Measurements from ENCODE around the gene PROCA1. TPM values are rescaled to one million over a fixed set of nuclear protein-coding genes. Genes with fewer than 3 reads are reported as not detected.

The PROCA1 gene
- total and polyA plus RNA-seq, 9 of the 15 experiments (the other 6 are each of a cell fraction or from before 2014, with no cell fraction given): 0.78 to 16.2 (median 5.6) TPM

- TF ChIP-seq CXXC5 (CRISPR knock-in tag; IDR thresholded peaks at IDR 0.05) (peak; percentile 84), ZNF121 (CRISPR knock-in tag; conservative IDR thresholded peaks at IDR 0.05) (0 out of 2 replicates have a peak, but pooled peaks have one; percentile 24), SUPT5H (IDR thresholded peaks at IDR 0.05) (peak; percentile 72), NFRKB (IDR thresholded peaks at IDR 0.05; ENCODE audit: low read depth) (peak; percentile 64; the same call in 1 of the 2 replicates), CEBPG (CRISPR knock-in tag; IDR thresholded peaks at IDR 0.05) (no peak), CEBPG (tag; conservative IDR thresholded peaks at IDR 0.05 in 1 of 2, IDR thresholded peaks at IDR 0.05 in 1 of 2) (no peak), ZNF77 (CRISPR knock-in tag; IDR thresholded peaks at IDR 0.05) (no peak), CBX3 (IDR thresholded peaks at IDR 0.05; ENCODE audit: borderline replicate concordance in 1 of 2, low read length in 2 of 2) (no peak), ZKSCAN3 (CRISPR knock-in tag; IDR thresholded peaks at IDR 0.05) (no peak), HMGN3 (IDR thresholded peaks at IDR 0.05; ENCODE audit: borderline replicate concordance, extremely low read depth, insufficient read length, low read depth, low read length) (no peak), SETDB1 (IDR thresholded peaks at IDR 0.05; ENCODE audit: low read length) (no peak)
- TF ChIP-seq, protein P1, sequence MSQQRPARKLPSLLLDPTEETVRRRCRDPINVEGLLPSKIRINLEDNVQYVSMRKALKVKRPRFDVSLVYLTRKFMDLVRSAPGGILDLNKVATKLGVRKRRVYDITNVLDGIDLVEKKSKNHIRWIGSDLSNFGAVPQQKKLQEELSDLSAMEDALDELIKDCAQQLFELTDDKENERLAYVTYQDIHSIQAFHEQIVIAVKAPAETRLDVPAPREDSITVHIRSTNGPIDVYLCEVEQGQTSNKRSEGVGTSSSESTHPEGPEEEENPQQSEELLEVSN (IDR thresholded peaks at IDR 0.05; ENCODE audit: borderline replicate concordance in 1 of 2, extremely low read depth in 1 of 2, insufficient read depth in 1 of 2, insufficient read length in 1 of 2, low read depth in 1 of 2, low read length in 1 of 2, poor library complexity in 1 of 2, severe bottlenecking in 1 of 2): peak; percentile 85 to 95
- TF ChIP-seq, protein P2, sequence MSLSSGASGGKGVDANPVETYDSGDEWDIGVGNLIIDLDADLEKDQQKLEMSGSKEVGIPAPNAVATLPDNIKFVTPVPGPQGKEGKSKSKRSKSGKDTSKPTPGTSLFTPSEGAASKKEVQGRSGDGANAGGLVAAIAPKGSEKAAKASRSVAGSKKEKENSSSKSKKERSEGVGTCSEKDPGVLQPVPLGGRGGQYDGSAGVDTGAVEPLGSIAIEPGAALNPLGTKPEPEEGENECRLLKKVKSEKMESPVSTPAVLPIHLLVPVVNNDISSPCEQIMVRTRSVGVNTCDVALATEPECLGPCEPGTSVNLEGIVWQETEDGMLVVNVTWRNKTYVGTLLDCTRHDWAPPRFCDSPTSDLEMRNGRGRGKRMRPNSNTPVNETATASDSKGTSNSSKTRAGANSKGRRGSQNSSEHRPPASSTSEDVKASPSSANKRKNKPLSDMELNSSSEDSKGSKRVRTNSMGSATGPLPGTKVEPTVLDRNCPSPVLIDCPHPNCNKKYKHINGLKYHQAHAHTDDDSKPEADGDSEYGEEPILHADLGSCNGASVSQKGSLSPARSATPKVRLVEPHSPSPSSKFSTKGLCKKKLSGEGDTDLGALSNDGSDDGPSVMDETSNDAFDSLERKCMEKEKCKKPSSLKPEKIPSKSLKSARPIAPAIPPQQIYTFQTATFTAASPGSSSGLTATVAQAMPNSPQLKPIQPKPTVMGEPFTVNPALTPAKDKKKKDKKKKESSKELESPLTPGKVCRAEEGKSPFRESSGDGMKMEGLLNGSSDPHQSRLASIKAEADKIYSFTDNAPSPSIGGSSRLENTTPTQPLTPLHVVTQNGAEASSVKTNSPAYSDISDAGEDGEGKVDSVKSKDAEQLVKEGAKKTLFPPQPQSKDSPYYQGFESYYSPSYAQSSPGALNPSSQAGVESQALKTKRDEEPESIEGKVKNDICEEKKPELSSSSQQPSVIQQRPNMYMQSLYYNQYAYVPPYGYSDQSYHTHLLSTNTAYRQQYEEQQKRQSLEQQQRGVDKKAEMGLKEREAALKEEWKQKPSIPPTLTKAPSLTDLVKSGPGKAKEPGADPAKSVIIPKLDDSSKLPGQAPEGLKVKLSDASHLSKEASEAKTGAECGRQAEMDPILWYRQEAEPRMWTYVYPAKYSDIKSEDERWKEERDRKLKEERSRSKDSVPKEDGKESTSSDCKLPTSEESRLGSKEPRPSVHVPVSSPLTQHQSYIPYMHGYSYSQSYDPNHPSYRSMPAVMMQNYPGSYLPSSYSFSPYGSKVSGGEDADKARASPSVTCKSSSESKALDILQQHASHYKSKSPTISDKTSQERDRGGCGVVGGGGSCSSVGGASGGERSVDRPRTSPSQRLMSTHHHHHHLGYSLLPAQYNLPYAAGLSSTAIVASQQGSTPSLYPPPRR (CRISPR knock-in tag; IDR thresholded peaks at IDR 0.05; ENCODE audit: borderline replicate concordance): no peak
- TF ChIP-seq, protein P3, sequence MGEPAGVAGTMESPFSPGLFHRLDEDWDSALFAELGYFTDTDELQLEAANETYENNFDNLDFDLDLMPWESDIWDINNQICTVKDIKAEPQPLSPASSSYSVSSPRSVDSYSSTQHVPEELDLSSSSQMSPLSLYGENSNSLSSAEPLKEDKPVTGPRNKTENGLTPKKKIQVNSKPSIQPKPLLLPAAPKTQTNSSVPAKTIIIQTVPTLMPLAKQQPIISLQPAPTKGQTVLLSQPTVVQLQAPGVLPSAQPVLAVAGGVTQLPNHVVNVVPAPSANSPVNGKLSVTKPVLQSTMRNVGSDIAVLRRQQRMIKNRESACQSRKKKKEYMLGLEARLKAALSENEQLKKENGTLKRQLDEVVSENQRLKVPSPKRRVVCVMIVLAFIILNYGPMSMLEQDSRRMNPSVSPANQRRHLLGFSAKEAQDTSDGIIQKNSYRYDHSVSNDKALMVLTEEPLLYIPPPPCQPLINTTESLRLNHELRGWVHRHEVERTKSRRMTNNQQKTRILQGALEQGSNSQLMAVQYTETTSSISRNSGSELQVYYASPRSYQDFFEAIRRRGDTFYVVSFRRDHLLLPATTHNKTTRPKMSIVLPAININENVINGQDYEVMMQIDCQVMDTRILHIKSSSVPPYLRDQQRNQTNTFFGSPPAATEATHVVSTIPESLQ (CRISPR knock-in tag; IDR thresholded peaks at IDR 0.05): 0 out of 2 replicates have a peak, but pooled peaks have one; percentile 30
These were observed 14.1 kb upstream of the PROCA1 start (continued) for GRCh38 chr17:28725660-28726225.
